MM.1S (cell line): Measurements from ENCODE around the gene CD248.

Experiments used
- CTCF ChIP-seq: fragments of 300-600 bp; sonication (generic); IDR thresholded peaks from 2 replicates; pipeline ENCODE4 v1.5.1; 2016; ENCODE audit warnings: antibody characterized with exemption, low read length, mixed read lengths
- EZH2 ChIP-seq: fragments of 300-600 bp; sonication (generic); optimal IDR thresholded peaks from 2 replicates; pipeline ENCODE3; 2017; ENCODE audit warnings: low read depth, mild to moderate bottlenecking, antibody characterized with exemption, low read length, mixed read lengths
- EZH2phosphoT487 ChIP-seq: fragments of 300-600 bp; sonication (generic); IDR thresholded peaks from 2 replicates; pipeline ENCODE4 v1.6.1; 2018; ENCODE audit warnings: antibody characterized with exemption, low read length

- TF ChIP-seq CTCF: no peak
- TF ChIP-seq EZH2: no peak
- TF ChIP-seq EZH2phosphoT487: no peak
These were observed 48.3 kb upstream of the CD248 start for GRCh38 chr11:66365166-66365565.
